OCI-LY3 (cell line): ENCODE results near the gene GGTLC1.

ENCODE experiments used
- CTCF ChIP-seq: fragments of 200-600, 300-600 bp; sonication (generic); IDR thresholded peaks from 2 replicates; pipeline ENCODE4 v1.5.1; 2014; ENCODE audit warnings: antibody characterized with exemption, low read length, low read depth
- EZH2phosphoT487 ChIP-seq: fragments of 200-600 bp; shearing (Covaris generic); IDR thresholded peaks from 2 replicates; pipeline ENCODE4 v1.6.1; 2018; ENCODE audit warnings: antibody characterized with exemption, mixed run types, low read depth

DNA sequence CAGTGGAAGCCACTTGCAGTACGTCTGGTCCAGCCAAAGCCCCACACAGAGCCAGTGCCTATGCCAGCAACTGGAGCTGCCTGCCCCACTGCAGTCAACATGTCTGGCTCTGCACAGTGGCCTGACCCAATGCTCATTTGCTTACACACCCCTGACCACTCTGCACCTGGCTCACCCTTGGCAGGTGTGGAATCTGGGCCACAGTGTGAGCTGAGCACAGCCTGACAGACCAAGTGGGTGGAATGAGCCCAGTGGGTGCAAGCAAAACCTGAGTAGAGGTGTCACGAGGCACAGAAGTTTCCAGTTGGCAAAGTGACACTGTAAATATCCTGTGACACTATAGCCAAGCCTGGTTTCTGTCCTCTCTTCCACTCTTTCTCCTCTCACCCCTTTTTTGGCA, 49.5 kb downstream of the GGTLC1 start:
- no peak for TF ChIP-seq EZH2phosphoT487
- no peak for TF ChIP-seq CTCF
